Tibial nerve (tissue), 4 donors: ENCODE results near the gene KCNMA1.

Experiments used
- CTCF ChIP-seq, 5 experiments: fragments of 200-600 bp in 3 of 5; fragments of 450-650 bp in 2 of 5; sonication (generic) in 3 of 5; IDR thresholded peaks; one replicate each; pipeline ENCODE4 v1.5.1; 2016 to 2019; ENCODE audit warnings: antibody characterized with exemption in 5 of 5, mild to moderate bottlenecking in 3 of 5, moderate library complexity in 2 of 5
- EP300 ChIP-seq, 2 donors: sonication (generic); formaldehyde crosslinking; IDR thresholded peaks; one replicate each; pipeline ENCODE4 v1.6.1; 2017; ENCODE audit warnings: antibody characterized with exemption in 2 of 2, mild to moderate bottlenecking in 1 of 2
- POLR2A ChIP-seq, 2 donors: fragments of 450-650 bp; IDR thresholded peaks; one replicate each; pipeline ENCODE4 v1.6.1; 2017; ENCODE audit warnings: antibody characterized with exemption in 2 of 2, mild to moderate bottlenecking in 2 of 2, moderate library complexity in 2 of 2

DNA sequence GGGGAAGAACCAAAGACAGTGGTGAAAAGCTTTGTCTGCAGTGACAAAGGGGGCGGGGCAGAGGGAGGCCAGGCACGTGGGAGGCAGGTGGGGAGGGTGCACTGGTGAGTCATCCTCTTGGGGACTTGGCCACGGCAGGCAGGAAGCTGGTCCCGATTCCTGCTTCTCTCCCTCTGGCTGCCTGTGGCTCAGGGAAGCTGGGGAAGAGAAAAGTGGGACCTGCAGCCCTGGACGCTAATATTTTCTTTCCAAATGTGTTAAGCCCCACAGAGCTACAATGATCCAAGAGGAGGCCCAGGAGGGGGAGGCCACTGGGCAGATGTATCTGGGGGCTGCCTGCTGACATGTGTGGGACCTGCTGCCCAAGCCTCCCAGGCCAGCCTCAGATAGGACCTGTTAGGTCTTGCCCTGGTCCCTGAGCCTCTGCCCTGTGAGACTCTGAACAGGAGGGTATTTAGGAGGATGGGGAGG is 231.8 kb downstream of the KCNMA1 start:
- TF ChIP-seq POLR2A (IDR thresholded peaks at IDR 0.05) (no peak), CTCF (IDR thresholded peaks at IDR 0.05) (no peak), EP300 (IDR thresholded peaks at IDR 0.05) (no peak)
